CD14-positive monocyte (primary cell): Measurements from ENCODE around the gene TCOF1. TPM values are rescaled to one million over a fixed set of nuclear protein-coding genes. Genes with fewer than 3 reads are reported as not detected.

Experiments
- DNase-seq, 3 donors: peaks; one replicate each; pipeline ENCODE4 v3.0.0-alpha.2; 2011 to 2022
- H2AFZ ChIP-seq: 2 replicates; pipeline ENCODE4 v1.6.0; 2012; ENCODE audit warnings: mild to moderate bottlenecking, low read depth, low read length, inconsistent platforms; ENCODE audit not compliant: insufficient read depth, poor library complexity, severe bottlenecking
- H3K27ac ChIP-seq, 2 donors: 1 replicate in 1 of 2; 2 replicates in 1 of 2; pipeline ENCODE4 v1.5.1; 2012 to 2013; ENCODE audit warnings: low read length in 2 of 2, control low read depth in 1 of 2, inconsistent platforms in 1 of 2, low read depth in 1 of 2, mild to moderate bottlenecking in 1 of 2
- H3K27me3 ChIP-seq, 2 donors: one replicate each; pipeline versions ENCODE4 v1.6.0 to v1.6.1; 2011 to 2013; ENCODE audit warnings: low read length in 2 of 2; ENCODE audit not compliant: control insufficient read depth in 2 of 2, insufficient read depth in 2 of 2
- H3K36me3 ChIP-seq, 2 donors: replicated peaks in 1 of 2; 1 replicate in 1 of 2; 2 replicates in 1 of 2; pipeline versions ENCODE4 v1.5.1 to v1.6.1; 2012 to 2013; ENCODE audit warnings: low read length in 2 of 2, control low read depth in 1 of 2, inconsistent platforms in 1 of 2, mild to moderate bottlenecking in 1 of 2; ENCODE audit not compliant: insufficient read depth in 2 of 2, control insufficient read depth in 1 of 2
- H3K4me1 ChIP-seq, 2 donors: 1 replicate in 1 of 2; 2 replicates in 1 of 2; pipeline versions ENCODE4 v1.5.1 to v1.6.1; 2012 to 2013; ENCODE audit warnings: low read length in 2 of 2, control low read depth in 1 of 2, inconsistent platforms in 1 of 2, mild to moderate bottlenecking in 1 of 2, moderate library complexity in 1 of 2; ENCODE audit not compliant: insufficient read depth in 2 of 2, control insufficient read depth in 1 of 2
- H3K4me2 ChIP-seq: replicated peaks from 2 replicates; pipeline ENCODE3; 2012; ENCODE audit warnings: low read length, moderate library complexity, mild to moderate bottlenecking; ENCODE audit not compliant: poor library complexity, severe bottlenecking; ENCODE audit errors: extremely low read depth
- H3K4me3 ChIP-seq, 3 experiments: fragments of 200-600 bp in 1 of 3; sonication (generic) in 1 of 3; replicated peaks in 1 of 3; 1 replicate in 2 of 3; 2 replicates in 1 of 3; pipeline ENCODE4 v1.5.1; 2011 to 2013; ENCODE audit warnings: low read length in 3 of 3, mild to moderate bottlenecking in 3 of 3, control low read depth in 2 of 3, low read depth in 2 of 3, inconsistent platforms in 1 of 3, moderate library complexity in 1 of 3
- H3K79me2 ChIP-seq: 2 replicates; pipeline ENCODE4 v1.6.0; 2012; ENCODE audit warnings: mild to moderate bottlenecking, control low read depth, inconsistent platforms, low read length, moderate library complexity; ENCODE audit not compliant: insufficient read depth
- H3K9ac ChIP-seq: 2 replicates; pipeline ENCODE4 v1.6.0; 2017; ENCODE audit warnings: low read length, mild to moderate bottlenecking; ENCODE audit not compliant: insufficient read depth, poor library complexity, severe bottlenecking
- H3K9me3 ChIP-seq, 2 donors: replicated peaks in 1 of 2; 1 replicate in 1 of 2; 2 replicates in 1 of 2; pipeline versions ENCODE4 v1.5.1 to v1.6.1; 2012 to 2013; ENCODE audit warnings: low read length in 2 of 2, control low read depth in 1 of 2; ENCODE audit not compliant: control insufficient read depth in 1 of 2, insufficient read depth in 1 of 2
- H4K20me1 ChIP-seq: 2 replicates; pipeline ENCODE4 v1.6.0; 2012; ENCODE audit warnings: mild to moderate bottlenecking, low read length, control low read depth, moderate library complexity; ENCODE audit not compliant: insufficient read depth
- H3K27ac Mint-ChIP-seq, 7 donors: one replicate each; pipeline ENCODE4 v1.8.0; 2020; ENCODE audit warnings: mild to moderate bottlenecking in 7 of 7, mixed read lengths in 7 of 7, moderate library complexity in 6 of 7, inconsistent platforms in 2 of 7
- H3K27me3 Mint-ChIP-seq, 3 donors: one replicate each; pipeline ENCODE4 v1.8.0; 2021 to 2022; ENCODE audit warnings: low read depth in 3 of 3, mild to moderate bottlenecking in 3 of 3, mixed read lengths in 3 of 3, moderate library complexity in 3 of 3, inconsistent platforms in 1 of 3
- H3K36me3 Mint-ChIP-seq, 2 donors: one replicate each; pipeline ENCODE4 v1.8.0; 2020; ENCODE audit warnings: mixed read lengths in 2 of 2, inconsistent platforms in 1 of 2, mild to moderate bottlenecking in 1 of 2
- H3K4me1 Mint-ChIP-seq: one replicate; pipeline ENCODE4 v1.8.0; 2020; ENCODE audit warnings: mild to moderate bottlenecking, mixed read lengths
- H3K4me3 Mint-ChIP-seq, 2 donors: one replicate each; pipeline ENCODE4 v1.8.0; 2020; ENCODE audit warnings: mild to moderate bottlenecking in 2 of 2, mixed read lengths in 2 of 2, moderate library complexity in 1 of 2
- H3K9me3 Mint-ChIP-seq, 7 donors: one replicate each; pipeline ENCODE4 v1.8.0; 2020 to 2022; ENCODE audit warnings: mixed read lengths in 7 of 7, mild to moderate bottlenecking in 6 of 7, moderate library complexity in 6 of 7, inconsistent platforms in 2 of 7
- CTCF ChIP-seq: fragments of 200-600 bp; IDR thresholded peaks from one replicate; pipeline ENCODE4 v1.8.0; 2022; ENCODE audit warnings: antibody characterized with exemption, mild to moderate bottlenecking
- WGBS: methylation state at CpG from one replicate; pipeline ENCODE4 v1.1.5; 2013; ENCODE audit warnings: missing lambda C conversion rate; ENCODE audit not compliant: insufficient coverage; 5-methylcytosine and 5-hydroxymethylcytosine counted together
- intact Hi-C, 2 donors: fragments of 100-400 bp; cut with micrococcal nuclease; formaldehyde crosslinking; loops; one replicate each; pipeline versions ENCODE4 v1.15.0 to v1.15.1; 2023
- polyA plus RNA-seq, 3 donors: library from polyadenylated mRNA; depleted of rRNA in 1 of 3; unstranded in 2 of 3; stranded (reverse) in 1 of 3; fragments of 300-500 nt in 2 of 3; fragments of >200 nt in 1 of 3; fragmentation: Illumina TruSeq in 2 of 3; gene quantifications; 1 replicate in 2 of 3; 2 replicates in 1 of 3; pipeline ENCODE4 v1.2.3, GENCODE V29; 2012 to 2021

Gene TCOF1
- polyA plus RNA-seq, 3 donors = 1.4 to 18.0 (median 2.3) TPM

DNA sequence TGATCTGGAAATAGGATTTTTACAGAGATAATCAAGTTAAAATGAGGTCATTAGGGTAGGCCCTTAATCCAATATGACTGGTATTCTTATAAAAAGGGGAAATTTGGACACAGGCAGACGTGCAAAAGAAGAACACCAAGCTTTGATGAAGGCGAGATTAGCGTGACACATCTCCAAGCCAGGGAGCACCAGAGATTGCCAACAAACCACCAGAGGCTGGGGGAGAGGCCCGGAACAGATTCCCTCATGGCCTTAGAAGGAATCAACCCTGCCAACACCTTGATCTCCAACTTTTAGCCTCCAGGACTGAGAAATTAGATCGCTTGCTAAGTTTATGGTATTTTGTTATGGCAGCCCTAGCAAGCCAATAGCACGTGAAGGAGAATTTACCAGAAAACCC lies 44.0 kb upstream of the TCOF1 start:
- intact Hi-C loops = no loop called here
- Mint-ChIP-seq H3K27ac (no peak overlapping the region), H3K4me1 (peaks cover 2% of the 10 kb centered on the region), H3K36me3 (no peaks in the 10 kb centered on the region), H3K27me3 (peaks cover 2 to 8% (median 2%) of the 10 kb centered on the region in 3 donors), H3K9me3 (no peaks in the 10 kb centered on the region), H3K4me3 (no peak overlapping the region)
- no peaks in the 10 kb centered on the region for H4K20me1 ChIP-seq
- no peaks in the 10 kb centered on the region for H3K27me3 ChIP-seq
- no peak overlapping the region for H3K9ac ChIP-seq
- no peaks in the 10 kb centered on the region for H3K9me3 ChIP-seq
- no peak for TF ChIP-seq CTCF
- no peaks in the 10 kb centered on the region for H3K36me3 ChIP-seq
- 62% methylated on average over 3 of the region's 6 CpGs for WGBS
- H3K79me2 ChIP-seq = no peaks in the 10 kb centered on the region
- H3K4me1 ChIP-seq = no peaks in the 10 kb centered on the region
- no peak overlapping the region for H3K4me2 ChIP-seq
- H3K4me3 ChIP-seq = no peak overlapping the region
- H3K27ac ChIP-seq = no peak overlapping the region
- DNase-seq = no peak
- H2AFZ ChIP-seq = no peak overlapping the region

DNA sequence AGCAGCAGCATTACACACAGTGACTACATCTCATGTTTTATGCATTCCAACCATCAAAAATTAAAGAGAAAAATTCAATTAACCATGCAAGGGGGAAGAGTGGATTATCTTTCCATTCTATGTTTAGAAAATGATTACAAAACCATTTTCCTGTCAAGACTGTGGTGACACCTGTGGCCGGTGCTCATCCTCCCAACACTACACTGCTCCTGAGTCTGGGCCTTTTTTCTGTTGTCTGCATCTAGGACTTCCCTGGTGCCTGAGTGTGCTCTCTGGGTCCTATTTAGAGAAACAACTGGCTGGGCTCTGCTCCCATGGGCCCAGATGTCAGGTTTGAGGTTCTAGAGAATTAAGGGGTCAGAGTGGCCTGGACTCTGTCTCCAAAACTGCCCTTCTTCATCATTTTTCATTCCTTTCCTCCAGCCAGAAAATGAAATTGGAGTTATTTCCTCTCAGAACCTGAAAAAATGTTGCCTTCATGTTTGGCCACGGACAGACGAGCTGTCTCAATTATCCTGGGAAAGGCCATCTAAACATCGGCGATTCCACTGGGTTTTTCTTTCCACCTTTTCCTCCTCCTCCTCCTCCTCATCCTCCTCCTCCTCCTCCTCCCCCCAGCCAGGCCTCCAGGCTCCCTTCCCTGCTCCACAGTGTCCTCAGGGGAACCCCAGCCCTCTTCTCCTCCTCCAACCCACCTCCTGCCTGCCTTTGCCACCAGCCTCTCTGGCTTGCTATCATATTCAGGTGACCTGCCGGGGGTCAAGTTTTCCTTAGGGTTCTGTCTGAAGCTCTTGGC lies 43.4 kb upstream of the TCOF1 start:
- Histone ChIP-seq H3K4me3 (no peak overlapping the region), H3K4me1 (no peaks in the 10 kb centered on the region), H3K9me3 (no peaks in the 10 kb centered on the region), H3K79me2 (no peaks in the 10 kb centered on the region), H3K36me3 (no peaks in the 10 kb centered on the region), H3K9ac (no peak overlapping the region), H2AFZ (no peak overlapping the region), H4K20me1 (no peaks in the 10 kb centered on the region), H3K27ac (no peak overlapping the region), H3K4me2 (no peak overlapping the region), H3K27me3 (no peaks in the 10 kb centered on the region)
- peaks cover 2% of the 10 kb centered on the region for H3K4me1 Mint-ChIP-seq
- intact Hi-C loops = no loop called here
- H3K9me3 Mint-ChIP-seq = no peaks in the 10 kb centered on the region
- TF ChIP-seq CTCF = no peak
- peaks cover 2 to 8% (median 2%) of the 10 kb centered on the region in 3 donors for H3K27me3 Mint-ChIP-seq
- no peak overlapping the region for H3K4me3 Mint-ChIP-seq
- no peak overlapping the region for H3K27ac Mint-ChIP-seq
- no peaks in the 10 kb centered on the region for H3K36me3 Mint-ChIP-seq
- DNase-seq = no peak
- no CpG with 5 or more reads among the region's 6 CpGs for WGBS
